ENCODE data around the gene KAZN.
"Not testable (repeated sequence)": the region's sequence is repeated elsewhere in the genome, so short reads cannot be mapped to it uniquely, and the experiment has no call there.

Gene KAZN

DNA sequence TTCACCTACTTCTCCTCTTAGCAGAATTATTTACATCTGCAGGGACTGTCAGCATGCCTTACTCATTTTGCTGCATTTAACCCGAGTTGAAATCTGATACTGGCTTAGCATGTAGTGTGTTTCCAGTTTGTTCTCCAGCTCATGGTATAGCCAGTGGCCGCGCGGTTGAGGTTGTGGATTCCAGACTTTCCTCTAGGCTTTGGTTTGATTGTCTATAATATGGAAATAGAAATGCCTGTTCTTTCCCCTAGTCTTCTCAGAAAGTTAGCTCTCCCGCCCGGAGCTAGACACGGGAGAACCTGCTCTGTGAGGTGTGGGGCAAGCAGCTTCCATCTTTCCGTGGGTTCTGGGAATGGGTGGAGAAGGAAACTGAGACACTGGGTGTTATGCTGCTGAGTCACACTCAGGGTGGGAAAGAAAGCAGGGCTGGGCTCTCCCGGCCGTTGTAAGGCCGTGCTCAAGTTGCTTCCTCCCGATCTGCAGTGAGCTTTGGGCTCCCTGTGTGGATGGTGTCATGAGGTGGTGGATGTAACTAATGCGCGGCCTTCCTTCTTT is 348.3 kb downstream of the KAZN start:
- DNase-seq, result no peak

DNA sequence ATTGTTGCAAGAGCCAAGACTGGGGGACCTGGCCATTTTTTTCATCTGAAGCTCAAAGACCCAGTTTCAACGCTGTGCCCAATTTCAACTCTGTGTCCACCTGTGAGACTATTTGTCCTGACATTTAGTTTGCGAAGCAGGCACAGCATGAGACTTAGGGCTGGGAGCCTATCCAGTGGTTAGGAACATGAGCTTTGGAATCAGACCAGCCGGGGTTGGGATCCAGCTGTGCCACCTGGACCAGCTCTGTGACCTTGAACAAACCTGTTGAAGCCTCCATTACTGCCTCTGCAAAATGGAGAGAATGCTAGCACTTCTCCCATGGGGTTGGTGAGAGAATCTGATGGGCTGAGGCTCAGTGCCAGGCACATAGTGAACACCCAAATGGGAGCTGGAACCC is 348.9 kb downstream of the KAZN start:
- DNase-seq, result no peak

DNA sequence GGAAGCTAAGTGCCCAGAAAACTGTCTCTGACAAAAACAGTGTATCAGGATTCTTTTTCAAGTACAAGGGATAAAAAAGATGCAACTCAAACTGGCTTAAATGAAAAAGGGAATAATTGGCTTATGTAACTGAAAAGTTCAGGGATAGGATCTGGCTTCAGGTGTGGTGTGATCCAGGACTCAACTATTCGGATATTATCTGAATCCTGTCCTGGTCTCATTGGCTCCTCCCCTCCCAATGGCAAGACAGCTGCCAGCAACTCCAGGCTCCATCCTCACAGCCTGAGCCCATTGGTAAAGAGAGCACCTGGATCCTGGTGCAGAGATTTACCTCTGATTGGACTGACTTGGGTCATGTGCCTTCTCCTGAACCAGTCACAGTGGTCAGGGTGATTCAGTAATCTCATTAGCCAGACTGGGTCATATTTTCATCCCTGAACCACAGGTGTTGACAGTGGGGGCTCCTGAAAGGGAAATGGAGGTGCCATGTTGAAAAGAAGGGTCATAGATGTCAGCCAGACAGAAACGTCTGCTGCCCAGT is 349.7 kb downstream of the KAZN start:
- no peak for DNase-seq

DNA sequence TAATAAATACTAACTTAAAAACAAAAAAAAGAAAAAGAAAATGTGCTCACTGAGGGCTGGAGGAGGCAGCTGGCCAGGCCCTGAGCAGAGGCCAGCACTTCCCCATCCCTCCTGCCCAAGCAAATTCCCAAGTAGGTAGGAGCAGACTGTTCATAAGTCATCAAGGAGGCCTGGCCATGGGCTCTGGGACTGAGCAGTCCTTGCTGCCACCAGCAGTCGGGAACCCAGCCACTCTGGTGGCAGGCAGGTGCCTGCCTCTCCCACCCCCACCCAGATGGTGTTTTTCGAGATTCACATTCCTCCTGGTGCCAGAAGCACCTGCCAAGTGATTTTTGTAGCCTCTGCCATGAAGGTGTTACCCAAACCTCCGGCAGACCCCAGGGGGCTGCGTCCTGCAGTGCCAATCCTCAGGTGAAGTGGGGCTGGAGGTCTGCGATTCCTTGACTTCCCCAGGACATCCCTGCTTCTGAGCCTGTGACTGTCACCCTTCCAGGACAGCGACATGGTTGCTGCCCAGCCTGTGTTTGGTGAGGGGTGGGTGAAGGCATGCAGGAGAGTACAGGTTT is 350.9 kb downstream of the KAZN start:
- DNase-seq, result no peak

DNA sequence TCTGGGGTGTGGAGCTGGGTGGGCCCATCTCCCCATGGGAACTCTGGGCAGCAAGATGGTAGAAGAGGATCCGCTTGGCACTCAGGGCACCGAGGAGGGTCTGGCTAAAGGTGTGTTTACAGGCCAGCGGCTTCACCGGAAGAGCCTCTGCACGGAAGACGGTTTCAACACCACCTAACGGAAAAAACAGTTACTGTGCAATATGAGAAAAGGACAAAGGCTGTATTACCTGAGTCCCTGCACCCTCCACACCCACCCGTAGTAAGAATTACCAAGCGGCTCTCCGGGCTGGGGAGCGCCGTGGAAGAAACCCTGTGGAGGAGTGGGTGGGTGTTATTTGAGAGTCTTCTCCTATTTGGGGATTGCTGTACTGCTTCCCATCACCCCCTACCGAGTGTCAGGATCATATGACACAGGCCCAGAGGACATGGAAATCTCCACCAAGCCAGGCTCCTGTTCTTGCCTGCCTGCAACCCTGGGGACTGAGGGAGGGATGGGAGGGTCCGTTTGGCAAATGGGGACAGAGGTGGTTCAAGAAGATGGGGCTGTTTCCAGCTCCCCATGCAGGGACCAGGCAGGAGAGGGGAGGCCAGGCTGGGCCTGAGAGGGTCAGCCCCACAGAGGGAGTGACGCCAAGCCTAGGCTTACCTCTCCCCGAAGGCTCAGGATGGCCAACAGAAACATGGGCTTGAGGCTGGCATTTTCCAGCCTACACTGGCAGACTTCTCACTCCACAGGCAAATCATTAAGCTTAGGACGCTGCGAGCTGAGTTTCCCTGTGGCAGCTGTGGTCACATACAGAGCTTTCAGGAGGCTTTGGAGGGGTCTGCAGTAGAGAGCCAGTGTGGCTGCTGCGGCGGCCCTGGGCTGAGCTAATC is 351.6 kb downstream of the KAZN start:
- no peak for DNase-seq

DNA sequence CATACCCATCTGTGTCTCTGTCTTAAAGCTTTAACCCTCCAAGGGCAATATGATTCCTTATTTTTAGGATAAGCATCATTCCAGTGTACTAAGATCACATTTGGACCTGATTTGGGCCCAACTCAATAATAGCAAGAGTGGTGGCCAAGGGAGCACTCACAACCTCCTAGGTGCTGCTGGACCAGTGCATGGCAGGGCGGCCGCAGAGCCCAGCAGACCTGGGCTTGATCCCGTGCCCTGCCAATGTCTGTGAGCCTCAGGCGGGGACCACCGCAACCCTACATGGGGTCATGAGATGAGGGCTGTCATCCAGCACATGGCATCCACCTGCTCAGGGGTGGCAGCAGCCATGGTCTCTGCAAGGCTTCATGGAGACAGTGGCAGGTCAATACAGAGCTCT is 353.3 kb downstream of the KAZN start:
- DNase-seq, result no peak

DNA sequence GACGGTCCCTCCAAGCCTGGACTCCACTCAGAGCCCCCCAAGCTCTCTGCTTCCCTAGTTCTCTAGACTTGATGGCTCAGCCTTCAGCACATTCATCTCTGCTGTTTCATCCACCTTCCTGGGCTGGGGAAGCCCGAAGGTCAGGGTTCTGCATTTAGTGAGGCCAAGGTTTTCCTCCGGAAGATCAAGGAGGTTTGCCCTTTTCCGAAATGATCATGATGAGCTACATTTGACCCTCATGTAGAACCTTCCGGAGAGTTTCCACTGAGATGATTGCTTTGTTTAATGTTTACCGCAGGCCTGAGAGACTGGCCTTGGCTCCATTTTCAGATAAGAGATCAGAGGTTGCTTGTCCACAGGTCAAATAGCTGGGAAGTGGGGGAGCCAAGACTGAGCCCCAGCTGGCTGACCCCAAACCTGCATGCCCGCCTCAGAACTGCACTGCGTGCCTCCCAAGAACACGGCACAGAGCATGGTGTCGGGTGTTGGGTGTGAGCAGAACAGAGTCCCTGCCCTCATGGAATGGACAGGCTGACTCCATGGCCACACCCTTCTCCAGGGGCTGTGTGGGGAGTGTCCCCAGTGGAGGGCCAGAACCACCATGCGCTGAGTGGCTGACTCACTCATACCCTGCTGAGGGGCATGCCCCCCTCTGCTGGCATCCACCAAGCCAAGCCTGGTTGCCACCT is 354.3 kb downstream of the KAZN start:
- no peak for DNase-seq

DNA sequence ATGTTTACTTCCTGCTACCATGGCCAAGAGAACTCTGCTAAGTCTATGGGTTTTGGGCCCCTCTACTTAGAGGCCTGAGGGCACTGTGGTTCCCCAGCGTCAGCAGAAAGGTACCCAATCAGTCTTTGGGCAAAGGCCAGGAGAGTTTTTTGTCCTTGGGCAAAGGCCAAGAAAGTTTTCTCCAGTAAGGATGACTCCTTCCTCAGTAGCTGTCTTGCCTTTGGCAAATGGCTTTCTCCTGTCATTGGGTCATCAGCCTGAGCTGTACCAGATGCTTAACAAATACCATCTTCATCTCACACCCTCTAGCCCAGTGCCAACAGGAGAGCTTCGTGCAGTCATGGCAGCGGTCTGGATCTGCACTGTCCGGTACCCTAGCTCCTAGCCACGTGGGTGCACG is 355.7 kb downstream of the KAZN start:
- DNase-seq, result no peak

DNA sequence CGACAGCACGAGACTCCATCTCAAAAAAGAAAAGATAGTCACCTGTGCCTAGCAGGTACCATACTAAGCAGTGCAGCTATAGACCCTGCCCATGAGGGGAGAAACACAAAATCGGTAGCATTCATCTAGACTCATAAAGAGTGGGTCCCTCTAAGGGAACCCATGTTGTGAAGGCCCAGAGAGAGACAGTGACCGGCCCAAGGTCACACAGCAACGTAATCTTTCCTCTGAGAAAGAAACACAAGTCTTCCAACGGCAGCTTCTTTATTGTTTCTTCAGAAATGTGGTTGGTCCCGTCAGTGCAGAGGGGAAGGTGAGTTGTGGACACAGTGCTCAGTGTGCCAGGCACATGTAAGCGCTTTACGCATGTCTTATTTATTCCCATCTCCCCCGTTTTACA is 356.4 kb downstream of the KAZN start:
- no peak for DNase-seq

DNA sequence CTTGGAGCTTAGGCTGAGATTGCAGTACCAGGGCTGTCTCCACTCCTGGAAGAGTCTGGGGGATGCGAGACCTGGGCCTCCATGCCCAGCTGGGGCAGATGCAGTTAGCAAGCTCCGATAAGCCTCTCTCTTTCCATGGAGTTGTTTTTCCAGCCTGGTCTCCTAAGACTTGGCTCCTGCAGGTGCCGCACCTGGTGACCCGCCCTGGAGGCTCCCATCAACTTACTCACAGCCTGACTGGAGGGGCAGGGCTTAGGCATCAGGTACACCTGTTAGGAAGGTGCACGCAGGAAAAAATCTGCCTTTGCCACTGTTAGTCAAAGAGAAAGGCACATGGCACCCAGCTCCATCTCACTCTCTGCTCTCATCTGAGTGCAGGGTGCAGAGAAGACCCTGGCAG is 356.9 kb downstream of the KAZN start:
- DNase-seq, result no peak

DNA sequence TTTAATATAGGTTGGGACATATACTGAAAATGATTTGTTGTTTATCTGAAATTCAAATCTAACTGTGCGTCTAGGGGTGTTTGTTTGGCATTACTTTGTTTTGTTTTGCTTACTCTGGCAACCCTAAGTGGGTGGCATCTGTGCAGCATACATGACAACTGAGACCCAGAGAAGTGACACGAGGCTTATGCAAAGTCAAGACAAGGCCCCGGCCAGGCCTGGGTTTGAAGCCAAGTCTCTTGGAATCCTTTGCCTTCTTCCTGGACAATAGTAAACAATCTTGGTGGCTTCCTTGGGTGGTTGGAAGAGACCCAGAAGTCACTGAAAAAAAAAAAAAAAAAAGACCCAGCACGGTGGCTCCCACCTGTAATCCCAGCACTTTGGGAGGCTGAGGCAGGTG is 357.5 kb downstream of the KAZN start:
- no peak for DNase-seq

DNA sequence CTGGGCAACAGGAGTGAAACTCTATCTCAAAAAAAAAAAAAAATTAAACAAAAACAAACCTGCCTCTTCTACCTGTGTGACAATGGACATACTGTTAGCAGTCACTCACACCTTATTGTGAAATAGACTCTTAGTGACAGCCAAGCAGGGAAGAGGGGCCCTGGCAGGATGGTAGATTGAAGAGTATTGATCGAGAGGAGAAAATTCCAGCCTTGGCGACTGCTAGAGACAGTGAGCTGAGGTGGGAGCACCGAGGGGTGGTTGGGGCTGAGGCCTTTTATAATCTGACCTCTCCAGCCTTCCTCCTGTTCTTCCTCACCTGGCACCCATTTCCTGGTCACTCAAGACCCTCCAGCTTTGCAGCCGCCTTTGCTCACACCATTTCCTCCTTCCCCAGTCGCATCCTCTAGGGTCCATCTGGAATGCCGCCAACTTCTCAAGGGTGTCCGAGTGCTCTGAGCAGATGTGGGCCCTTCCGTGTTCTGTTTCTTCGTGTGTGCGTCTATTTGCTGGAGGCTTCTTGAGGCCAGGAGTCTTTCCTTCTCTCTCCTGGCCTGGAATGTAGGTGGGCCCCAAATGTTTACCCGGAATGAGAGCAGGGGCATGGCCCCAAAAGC is 358.2 kb downstream of the KAZN start:
- no peak for DNase-seq

DNA sequence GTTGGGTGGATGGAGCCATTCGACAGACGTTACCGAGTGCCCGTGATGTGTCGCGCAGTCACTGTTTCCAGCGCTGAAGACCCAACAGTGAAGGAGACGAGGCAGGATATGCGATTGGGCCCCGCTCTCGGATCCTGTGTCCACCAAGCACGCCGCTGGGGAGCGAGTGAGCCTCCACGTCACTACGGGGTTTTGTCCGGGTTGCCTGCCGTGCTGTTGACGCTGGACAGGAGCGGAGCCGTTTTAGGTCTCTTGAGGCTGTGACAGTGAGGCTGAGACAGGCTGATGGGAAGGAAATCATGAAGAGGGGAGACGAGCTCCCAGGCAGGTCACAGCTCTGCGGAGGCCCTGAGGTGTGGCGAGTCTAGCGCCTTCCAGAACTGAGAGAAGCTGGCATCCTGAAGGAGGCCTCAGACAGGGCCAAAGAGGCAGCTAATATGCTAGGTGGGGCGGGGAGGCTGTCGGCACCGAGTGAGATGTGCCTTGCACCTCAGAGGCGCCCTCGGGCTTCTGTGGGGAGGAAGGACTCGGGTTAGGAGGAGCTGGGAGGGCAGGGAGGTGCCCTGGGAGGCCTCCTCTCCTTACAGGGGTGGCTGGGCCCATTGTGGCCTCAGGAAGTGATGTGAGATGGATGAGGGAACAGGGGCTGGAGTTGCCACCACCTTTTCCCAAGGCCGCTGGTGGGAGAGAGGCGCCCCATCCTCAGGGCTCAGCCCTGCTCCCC is 359.1 kb downstream of the KAZN start:
- no peak for DNase-seq

DNA sequence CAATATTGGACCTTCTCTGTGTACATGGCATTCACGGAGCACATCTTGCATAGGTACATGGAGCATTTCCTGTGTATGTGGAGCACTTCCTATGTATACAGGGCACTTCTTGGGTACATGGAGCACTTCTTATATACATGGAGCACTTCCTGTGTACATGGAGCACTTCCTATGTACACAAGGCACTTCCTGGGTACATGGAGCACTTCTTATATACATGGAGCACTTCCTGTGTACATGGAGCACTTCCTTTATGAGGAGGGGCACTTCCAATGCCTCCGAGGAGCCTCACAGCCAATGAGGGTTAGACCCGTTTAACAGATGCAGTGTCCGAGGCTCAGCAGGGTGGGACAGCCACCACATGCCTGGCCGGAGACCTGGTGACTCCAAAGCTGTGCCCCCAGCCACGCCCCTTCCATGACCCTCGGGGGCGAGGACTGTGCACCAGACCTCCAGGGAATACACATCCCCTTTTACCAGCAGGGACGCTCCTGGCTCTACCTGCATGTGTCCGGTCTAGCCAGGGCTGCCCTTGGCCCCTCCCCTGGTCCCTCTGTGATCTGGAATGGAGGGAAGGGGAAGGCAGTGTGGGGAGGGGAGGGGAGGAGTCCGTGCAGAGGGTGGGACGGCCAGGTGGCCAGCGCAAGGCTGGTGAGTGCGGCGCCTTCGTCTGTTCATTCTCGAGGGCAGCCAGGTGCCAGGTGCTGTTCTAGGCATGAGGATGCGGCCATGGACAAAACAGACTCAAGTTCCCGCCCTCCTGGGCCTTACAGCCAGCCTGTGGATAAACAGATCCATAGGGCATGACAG is 360.0 kb downstream of the KAZN start:
- DNase-seq, result no peak

DNA sequence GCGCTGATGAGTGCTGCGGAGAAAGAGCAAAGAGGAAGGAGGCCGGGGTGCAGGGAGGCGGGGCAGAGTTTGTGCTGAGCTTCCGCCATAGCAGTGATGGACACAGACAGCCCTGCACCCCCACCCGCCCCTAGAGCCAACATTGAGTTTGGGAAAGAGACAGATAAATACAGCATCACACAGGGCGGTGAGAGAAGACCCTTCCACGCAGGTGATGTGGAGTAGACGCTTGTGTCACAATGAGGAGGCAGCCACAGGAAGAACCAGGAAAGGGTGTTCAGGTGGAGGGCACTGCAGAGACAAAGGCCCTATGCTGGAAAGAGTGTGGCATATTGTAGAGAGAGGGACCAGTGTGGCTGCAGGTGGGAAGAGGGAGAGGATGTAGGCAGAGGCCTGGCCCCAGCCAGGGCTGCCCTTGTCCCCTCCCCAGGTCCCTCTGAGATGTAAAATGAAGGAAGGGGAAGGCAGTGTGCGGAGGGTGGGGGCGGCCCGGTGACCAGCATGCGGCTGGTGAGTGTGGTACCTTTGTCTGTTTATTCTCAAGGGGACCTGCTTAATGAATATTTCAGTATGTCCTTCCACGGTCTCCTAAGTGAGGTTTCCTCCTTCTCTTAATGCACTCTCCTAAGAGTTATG is 360.7 kb downstream of the KAZN start:
- DNase-seq, result no peak

DNA sequence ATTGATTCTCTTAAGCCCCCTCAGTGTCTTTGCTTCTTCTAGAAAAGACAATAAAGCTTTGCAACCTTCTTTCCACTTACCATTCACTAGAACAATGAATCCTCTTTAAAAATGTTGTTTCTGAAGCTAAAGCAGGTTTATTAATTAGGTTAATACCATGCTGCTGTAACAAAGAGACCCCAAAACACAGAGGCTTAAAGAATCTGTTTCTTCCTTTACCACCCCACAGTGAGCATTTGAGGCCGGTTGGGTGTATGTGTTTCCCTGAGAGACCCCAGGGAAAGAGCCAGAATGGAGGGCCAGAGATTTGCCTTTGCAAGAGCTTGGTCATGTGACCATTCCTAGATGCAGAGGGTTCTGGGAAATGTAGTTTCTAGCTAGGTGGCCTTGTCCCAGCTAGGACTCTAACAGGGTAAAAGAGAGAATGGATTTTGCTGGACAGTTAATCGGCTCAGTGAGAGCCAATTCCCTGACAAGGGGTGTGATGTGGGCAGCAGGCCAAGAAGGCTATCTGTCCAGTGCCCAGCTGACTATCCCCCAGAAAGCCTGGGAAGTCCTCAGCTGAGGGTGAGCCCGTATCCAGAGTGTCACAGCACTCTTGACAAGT is 363.3 kb downstream of the KAZN start:
- DNase-seq, result no peak

DNA sequence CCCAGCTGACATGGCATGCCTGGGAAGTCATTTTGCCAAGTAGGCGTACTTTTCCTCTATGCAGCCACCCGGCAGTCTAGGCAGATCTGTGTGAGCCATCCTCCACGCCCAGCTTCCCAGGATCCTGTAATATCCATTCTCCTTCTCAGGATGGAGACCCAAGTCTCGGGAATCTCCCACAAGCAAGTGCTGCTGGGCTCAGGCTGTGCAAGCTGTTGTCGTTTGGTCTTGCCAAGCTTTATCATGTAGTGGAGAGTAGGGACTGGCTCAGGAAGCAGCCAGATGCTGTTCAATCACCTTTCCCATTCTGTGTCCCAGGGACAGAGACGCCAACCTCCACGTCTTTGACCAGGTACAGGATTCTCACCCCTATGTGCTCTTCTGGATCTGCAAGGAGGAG is 363.9 kb downstream of the KAZN start:
- no peak for DNase-seq

DNA sequence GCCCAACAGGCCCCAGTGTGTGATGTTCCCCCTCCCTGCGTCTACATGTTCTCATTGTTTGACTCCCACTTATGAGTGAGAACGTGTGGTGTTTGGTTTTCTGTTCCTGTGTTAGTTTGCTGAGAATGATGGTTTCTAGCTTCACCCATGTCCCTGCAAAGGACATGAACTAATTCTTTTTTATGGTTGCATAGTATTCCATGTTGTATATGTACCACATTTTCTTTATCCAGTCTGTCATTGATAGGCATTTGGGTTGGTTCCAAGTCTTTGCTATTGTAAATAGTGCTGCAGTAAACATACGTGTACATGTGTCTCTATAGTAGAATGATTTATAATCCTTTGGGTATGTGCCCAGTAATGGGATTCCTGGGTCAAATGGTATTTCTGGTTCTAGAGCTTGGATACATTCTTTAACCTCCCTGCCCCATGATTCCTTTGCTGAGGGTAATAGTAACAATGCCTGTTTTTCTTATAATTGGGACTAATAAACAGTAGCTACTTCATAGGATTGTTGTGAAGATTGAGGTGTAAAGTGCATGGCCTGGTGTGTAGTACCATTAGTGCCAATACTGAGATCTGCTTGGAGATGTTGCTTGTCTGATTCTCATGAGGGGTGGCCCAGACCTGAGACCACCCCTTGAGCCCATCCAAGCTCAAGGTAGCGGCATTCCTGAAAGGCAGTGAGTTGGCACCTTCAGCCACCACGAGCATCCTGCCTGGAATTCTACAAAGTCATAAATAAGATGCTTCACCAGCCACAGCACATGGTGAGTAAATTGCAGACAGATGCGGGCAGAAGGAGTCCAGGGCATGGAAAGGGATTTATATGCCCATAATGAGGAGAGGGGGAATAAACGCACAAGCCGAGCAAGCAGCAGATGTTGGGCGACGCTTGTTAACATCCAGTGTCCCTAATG is 365.6 kb downstream of the KAZN start:
- not testable (repeated sequence) for DNase-seq

DNA sequence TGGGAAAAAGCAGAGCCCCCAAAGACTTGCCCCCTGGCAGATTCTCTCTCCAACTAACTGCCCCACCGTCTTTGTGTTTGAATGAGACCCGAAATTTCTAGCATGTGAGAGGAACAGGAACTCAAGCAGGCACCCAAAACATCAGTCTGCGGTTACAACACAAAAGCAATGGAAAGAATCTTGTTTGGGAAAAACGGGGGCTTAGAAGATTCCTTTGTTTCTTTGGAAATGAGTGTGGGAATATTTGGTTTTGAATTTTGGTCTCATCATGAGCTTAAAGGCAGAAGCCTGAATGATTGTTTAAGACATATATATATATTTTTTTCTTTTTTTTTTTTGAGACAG is 366.2 kb downstream of the KAZN start:
- DNase-seq, result no peak

All from NCI-H526 treated with DMSO at 0.1 percent for 48 hours (cell line).